HG03457 (cell line): Measurements from ENCODE around the gene HOXC6.

Experiments
- ATAC-seq: cut with Tn5 transposase; IDR thresholded peaks from one replicate; pipeline ENCODE4 v1.9.1; 2021; ENCODE audit warnings: moderate number of reproducible peaks; ENCODE audit not compliant: unreplicated experiment

Gene HOXC6

GRCh38 chr12:54025499-54026405 is 2.5 kb upstream of the HOXC6 start:
- ATAC-seq: no peak

GRCh38 chr12:54026640-54027441 is 1.4 kb upstream of the HOXC6 start:
- no peak for ATAC-seq

- ATAC-seq: no peak
These were observed 826 bp upstream of the HOXC6 start for GRCh38 chr12:54027442-54027786.

GRCh38 chr12:54029529-54030441 is 1.5 kb downstream of the HOXC6 start:
- ATAC-seq: no peak

- no peak for ATAC-seq
These were observed 2.2 kb downstream of the HOXC6 start for GRCh38 chr12:54030442-54030801.

- ATAC-seq: no peak
These were observed 2.7 kb downstream of the HOXC6 start for GRCh38 chr12:54030889-54031471.

- no peak for ATAC-seq
These were observed 3.2 kb downstream of the HOXC6 start for GRCh38 chr12:54031480-54031879.

GRCh38 chr12:54032086-54032619 is 3.9 kb downstream of the HOXC6 start:
- ATAC-seq: no peak

GRCh38 chr12:54032627-54033100 is 4.4 kb downstream of the HOXC6 start, which contains the start of gene HOXC5:
Gene HOXC5 (plus strand): TSS chr12:54033050. CDS start chr12:54033123, 73 bp downstream.
- ATAC-seq: no peak

GRCh38 chr12:54033106-54033979 is 5.1 kb downstream of the HOXC6 start:
- no peak for ATAC-seq

- no peak for ATAC-seq
These were observed 5.9 kb downstream of the HOXC6 start for GRCh38 chr12:54033980-54034784.

GRCh38 chr12:54034785-54035310 is 6.6 kb downstream of the HOXC6 start:
- no peak for ATAC-seq

GRCh38 chr12:54035568-54036264 is 7.5 kb downstream of the HOXC6 start:
- no peak for ATAC-seq

- no peak for ATAC-seq
These were observed 8.6 kb downstream of the HOXC6 start for GRCh38 chr12:54036620-54037359.

- ATAC-seq: no peak
These were observed 9.4 kb downstream of the HOXC6 start for GRCh38 chr12:54037360-54038283.
